Activated naive CD4-positive, alpha-beta T cell treated with anti-CD3 and anti-CD28 coated beads, Interleukin-2, amount 50 U/mL, for 72 hours (primary cell): ENCODE results near the gene EPS15. TPM values are rescaled to one million over a fixed set of nuclear protein-coding genes. Genes with fewer than 3 reads are reported as not detected.
"Not testable (repeated sequence)": the region's sequence is repeated elsewhere in the genome, so short reads cannot be mapped to it uniquely, and the experiment has no call there.

Experiments used
- ATAC-seq, 2 donors: fragments of 150-1000 bp; cut with Tn5 transposase; 2 replicates each; pipeline ENCODE4 v1.10.0; 2021; ENCODE audit warnings: mild to moderate bottlenecking in 2 of 2, moderate library complexity in 2 of 2
- DNase-seq, 2 donors: peaks; one replicate each; pipeline ENCODE4 v3.0.0; 2021 to 2022; ENCODE audit warnings: low spot score in 2 of 2
- H3K27ac Mint-ChIP-seq, 2 donors: one replicate each; pipeline ENCODE4 v1.8.0; 2022; ENCODE audit warnings: mild to moderate bottlenecking in 2 of 2, mixed read lengths in 2 of 2
- H3K36me3 Mint-ChIP-seq, 2 donors: one replicate each; pipeline ENCODE4 v1.8.0; 2022; ENCODE audit warnings: mixed read lengths in 2 of 2
- H3K9me3 Mint-ChIP-seq, 2 donors: one replicate each; pipeline ENCODE4 v1.8.0; 2022; ENCODE audit warnings: mixed read lengths in 2 of 2
- total RNA-seq, 2 donors: library from RNA; stranded (reverse); gene quantifications; one replicate each; pipeline ENCODE4 v1.2.3, GENCODE V29; 2022

The EPS15 gene
- total RNA-seq, 2 donors from 2014 or later = 56.4 to 59.9 TPM

DNA sequence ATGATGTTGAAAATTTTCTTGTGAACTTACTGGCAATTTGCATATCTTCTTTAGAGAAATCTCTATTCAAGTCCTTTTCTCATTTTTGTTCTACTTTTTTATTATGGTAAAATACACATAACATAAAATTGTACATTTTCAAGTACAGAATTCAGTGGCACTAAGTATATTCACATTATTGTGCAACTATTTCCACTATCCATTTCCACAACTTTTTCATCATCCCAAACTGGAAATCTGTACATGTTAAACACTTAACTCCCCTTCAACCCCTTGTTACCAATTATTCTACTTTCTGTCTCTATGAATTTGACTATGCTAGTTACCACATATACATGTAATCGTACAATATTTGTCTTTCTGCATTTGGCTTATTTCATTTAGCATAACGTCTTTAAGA, 19.4 kb downstream of the EPS15 start:
- DNase-seq (no peak), ATAC-seq (no peak)
- Mint-ChIP-seq H3K9me3 (peaks cover 0 to 9% of the 10 kb centered on the region in 2 donors), H3K36me3 (peaks cover 7 to 46% of the 10 kb centered on the region in 2 donors), H3K27ac (no peak overlapping the region)

DNA sequence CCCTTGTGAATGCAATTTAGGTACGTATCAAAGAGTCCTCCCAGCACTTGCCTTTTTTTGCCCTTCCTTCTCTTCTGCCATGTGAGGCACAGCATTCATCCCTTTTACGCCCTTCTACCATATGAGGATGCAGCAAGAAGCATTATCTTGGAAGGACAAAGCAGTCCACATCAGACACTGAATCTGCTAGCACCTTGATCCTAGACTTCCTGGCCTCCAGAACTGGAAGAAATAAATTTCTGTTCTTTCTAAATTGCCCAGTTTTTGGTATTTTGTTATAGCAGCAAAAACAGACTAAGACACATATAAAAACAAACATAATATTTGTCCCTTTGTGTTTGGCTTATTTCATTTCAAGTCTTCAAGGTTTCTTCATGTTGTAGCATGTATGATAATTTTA, 20.1 kb downstream of the EPS15 start:
- no peak for DNase-seq
- no peak overlapping the region for H3K27ac Mint-ChIP-seq
- ATAC-seq = no peak
- H3K9me3 Mint-ChIP-seq = peaks cover 0 to 14% of the 10 kb centered on the region in 2 donors
- peaks cover 7 to 48% of the 10 kb centered on the region in 2 donors for H3K36me3 Mint-ChIP-seq

DNA sequence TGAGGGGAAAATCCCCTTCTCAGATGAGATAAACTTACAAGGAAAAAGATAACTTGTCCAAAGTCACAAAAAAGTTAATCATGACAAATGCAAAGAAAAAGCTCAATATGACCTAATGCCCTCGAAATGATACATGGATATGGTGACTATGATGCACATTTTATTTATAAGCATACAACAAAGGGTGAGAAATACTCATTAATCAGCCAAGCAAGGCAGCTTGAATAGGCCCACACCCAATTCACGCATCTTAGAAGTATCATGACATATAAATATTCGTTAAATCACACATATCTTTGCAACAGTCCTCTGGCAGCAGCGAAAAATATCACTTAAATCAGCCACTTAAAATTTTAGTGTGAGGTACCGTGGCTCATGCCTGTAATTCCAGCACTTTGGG, 21.7 kb downstream of the EPS15 start:
- Mint-ChIP-seq H3K27ac (no peak overlapping the region), H3K9me3 (peaks cover 0 to 17% of the 10 kb centered on the region in 2 donors), H3K36me3 (peaks cover 7 to 39% of the 10 kb centered on the region in 2 donors)
- ATAC-seq (no peak), DNase-seq (no peak)

DNA sequence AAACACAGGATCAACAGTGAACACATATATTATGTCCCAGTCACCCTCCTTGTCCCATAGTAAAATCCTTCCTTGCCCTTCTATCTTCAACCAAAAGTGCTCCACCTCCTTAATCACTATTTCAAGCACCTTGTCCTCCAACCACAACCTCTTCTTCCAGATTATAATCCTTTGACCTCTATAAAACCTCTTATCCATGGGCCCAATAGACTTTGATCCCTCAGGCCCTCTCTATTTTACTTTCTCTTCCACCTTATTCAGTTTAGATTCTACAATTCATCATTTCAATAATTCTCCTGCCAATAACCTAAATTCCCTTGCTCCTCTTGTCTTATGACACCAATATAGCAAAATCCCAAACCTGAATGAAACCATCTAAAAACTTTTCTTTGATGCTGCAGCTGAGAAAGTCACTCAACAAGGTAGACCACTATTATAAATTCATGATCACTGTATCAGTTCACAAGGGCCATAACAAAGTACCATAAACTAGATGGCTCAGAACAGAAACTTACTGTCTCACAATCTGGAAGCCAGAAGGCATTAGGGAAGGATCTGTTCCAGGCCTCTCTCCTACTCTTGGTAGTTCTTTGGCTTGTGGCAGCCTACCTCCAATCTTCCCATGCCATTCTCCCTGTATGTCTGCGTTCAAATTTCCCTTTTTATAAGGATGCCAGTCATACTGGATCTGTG, 24.8 kb downstream of the EPS15 start:
- DNase-seq (no peak), ATAC-seq (no peak)
- H3K36me3 Mint-ChIP-seq = peaks cover 0 to 20% of the 10 kb centered on the region in 2 donors
- peaks cover 0 to 9% of the 10 kb centered on the region in 2 donors for H3K9me3 Mint-ChIP-seq
- H3K27ac Mint-ChIP-seq = peak overlapping the region in 1 of 2 donors; percentile 53

DNA sequence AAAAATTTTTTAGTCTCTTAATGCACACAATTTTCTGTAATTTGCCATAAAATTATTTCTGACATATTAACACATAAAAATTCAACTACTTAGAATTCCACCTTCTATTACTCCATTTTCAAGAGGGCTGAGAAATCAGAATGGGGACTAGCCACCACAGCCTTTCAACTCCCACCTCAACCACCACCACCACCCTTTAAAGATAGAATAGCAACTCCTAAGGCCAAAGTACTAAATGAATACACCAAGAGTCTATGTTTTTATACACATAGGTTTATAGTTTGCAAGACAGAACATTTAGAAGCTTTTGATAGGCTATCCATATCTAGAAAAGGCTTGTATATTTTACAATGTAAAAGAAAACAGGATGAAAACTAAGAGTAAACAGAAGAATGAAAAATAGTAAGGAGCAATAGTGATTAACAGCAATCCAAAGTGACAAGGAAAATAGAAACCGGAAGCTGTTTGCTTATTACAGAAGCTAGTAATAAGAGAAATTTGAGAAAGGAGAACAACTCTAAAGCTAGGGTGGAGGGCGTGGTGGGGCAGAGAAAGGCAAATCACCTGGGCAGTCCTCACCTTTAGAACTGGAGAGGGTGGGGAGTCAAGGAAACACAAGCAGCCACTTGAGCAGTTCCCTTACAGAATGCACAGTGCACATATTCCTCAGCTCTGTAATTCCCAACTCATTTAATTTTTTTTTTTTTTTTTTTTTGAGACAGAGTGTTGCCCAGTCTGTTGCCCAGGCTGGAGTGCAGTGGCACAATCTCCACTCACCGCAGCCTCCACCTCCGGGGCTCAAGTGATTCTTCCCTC, 27.7 kb downstream of the EPS15 start:
- H3K9me3 Mint-ChIP-seq = peaks cover 0 to 8% of the 10 kb centered on the region in 2 donors
- H3K27ac Mint-ChIP-seq = no peak overlapping the region
- peaks cover 0 to 5% of the 10 kb centered on the region in 2 donors for H3K36me3 Mint-ChIP-seq
- ATAC-seq (no peak), DNase-seq (no peak)

DNA sequence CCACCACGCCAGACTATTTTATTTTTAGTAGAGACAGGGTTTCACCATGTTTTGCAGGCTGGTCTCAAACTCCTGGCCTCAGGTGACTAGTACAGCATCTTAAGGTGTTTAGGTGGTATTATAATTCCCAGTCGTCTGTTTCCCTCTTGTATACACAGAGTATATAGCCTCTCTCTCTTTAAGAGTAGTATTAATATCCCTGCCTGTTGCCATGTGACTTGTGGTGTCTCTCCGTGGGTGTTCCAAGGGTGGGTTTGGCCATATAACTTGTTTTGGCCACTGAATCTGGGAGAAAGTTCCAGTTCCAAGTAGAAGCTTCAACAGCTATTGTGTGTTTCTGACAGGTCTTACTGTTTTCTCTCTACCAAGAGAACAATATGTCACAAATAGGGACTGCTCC, 29.6 kb downstream of the EPS15 start:
- Mint-ChIP-seq H3K9me3 (peaks cover 0 to 8% of the 10 kb centered on the region in 2 donors), H3K27ac (no peak overlapping the region), H3K36me3 (peaks cover 0 to 5% of the 10 kb centered on the region in 2 donors)
- DNase-seq (no peak), ATAC-seq (no peak)

DNA sequence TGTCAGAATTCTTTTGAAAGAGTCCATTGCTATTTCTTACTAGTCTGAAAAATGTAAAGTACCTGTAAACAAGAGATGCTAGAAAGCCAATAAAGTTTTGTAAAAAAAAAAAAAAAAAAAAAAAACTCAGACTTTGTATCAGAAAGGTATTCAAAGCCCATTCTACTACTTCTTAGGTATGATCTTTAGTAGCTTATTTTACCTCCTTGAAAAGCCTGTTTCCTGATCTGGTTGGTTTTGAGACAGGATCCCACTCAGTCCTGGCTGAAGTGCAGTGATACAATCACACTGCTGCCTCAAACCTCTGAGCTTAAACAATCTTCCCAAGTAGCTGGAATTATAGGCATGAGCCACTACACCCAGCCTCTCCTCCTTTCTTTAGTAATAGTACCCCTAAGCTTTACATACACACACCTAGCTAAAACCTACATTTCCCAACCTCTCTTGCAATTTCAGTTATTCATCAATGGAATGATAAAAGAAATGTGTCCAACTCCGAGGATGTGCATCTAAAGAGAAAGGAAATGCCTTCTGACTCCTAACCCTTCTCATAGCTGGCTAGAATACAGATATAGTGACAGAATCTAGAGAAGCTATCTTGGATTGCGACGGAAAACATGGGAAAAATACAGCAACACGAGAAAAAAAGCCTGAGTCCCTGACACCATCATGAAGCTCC, 30.6 kb downstream of the EPS15 start:
- no peak for DNase-seq
- Mint-ChIP-seq H3K9me3 (no peaks in the 10 kb centered on the region), H3K36me3 (no peaks in the 10 kb centered on the region), H3K27ac (no peak overlapping the region)
- no peak for ATAC-seq

DNA sequence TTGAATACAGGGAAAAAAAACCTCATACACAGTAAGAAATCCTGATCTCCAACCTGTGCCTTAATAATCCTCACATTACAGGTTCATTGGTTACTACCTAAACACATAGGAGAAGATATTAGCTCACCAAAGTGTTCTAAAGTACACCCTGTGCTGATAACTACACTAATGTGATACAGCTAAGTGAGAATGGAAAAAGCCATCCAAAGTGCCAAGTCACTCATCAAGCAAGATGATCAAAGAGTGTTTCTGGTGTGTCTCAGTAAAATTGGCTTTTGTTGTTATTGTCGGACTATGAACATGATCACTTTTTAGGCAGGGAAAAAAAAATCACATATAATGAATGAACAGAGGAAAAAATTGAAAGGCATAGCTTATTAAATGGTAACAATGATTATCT, 31.4 kb downstream of the EPS15 start:
- Mint-ChIP-seq H3K27ac (no peak overlapping the region), H3K36me3 (peaks cover 0 to 5% of the 10 kb centered on the region in 2 donors), H3K9me3 (no peaks in the 10 kb centered on the region)
- no peak for ATAC-seq
- DNase-seq = no peak

DNA sequence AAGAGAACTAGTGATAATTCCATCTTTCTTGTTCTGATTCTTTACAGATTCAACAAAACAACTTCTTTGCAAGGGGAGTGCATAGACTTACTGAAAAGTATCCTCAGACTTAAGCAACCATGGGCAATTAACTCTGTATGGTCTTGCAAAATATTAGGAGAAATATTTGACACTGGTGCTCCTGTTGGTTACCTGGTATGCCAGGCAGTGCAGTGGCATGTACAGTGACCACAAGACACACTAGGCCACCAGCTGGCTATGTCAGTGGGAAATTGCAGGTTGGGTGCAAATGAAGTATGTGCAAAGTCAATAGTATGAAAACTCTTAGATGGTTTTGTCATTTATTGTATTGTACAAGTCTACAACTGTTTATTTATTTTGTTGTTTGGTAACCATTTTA, 34.5 kb downstream of the EPS15 start:
- peaks cover 0 to 18% of the 10 kb centered on the region in 2 donors for H3K36me3 Mint-ChIP-seq
- no peak overlapping the region for H3K27ac Mint-ChIP-seq
- DNase-seq (no peak), ATAC-seq (no peak)
- peaks cover 0 to 2% of the 10 kb centered on the region in 2 donors for H3K9me3 Mint-ChIP-seq

DNA sequence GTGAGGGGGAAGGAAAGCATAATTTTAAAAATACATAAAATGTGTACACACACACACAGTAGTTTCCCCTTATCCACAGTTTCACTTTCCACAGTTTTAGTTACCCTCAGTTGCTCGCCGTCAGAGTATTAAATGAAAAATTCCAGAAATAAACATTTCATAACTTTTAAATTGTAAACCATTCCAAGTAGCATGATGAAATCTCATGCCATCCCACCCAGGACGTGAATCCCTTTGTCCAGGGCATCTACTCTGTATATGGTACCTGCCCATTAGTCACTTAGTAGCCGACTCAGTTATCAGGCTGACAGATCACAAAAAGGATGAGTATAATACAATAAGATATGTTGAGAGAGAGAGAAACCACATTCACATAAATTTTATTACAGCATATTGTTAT, 36.2 kb downstream of the EPS15 start:
- peaks cover 6 to 28% of the 10 kb centered on the region in 2 donors for H3K36me3 Mint-ChIP-seq
- H3K27ac Mint-ChIP-seq = peak overlapping the region in 1 of 2 donors; percentile 57
- H3K9me3 Mint-ChIP-seq = peaks cover 4 to 12% of the 10 kb centered on the region in 2 donors
- DNase-seq (no peak), ATAC-seq (no peak)

DNA sequence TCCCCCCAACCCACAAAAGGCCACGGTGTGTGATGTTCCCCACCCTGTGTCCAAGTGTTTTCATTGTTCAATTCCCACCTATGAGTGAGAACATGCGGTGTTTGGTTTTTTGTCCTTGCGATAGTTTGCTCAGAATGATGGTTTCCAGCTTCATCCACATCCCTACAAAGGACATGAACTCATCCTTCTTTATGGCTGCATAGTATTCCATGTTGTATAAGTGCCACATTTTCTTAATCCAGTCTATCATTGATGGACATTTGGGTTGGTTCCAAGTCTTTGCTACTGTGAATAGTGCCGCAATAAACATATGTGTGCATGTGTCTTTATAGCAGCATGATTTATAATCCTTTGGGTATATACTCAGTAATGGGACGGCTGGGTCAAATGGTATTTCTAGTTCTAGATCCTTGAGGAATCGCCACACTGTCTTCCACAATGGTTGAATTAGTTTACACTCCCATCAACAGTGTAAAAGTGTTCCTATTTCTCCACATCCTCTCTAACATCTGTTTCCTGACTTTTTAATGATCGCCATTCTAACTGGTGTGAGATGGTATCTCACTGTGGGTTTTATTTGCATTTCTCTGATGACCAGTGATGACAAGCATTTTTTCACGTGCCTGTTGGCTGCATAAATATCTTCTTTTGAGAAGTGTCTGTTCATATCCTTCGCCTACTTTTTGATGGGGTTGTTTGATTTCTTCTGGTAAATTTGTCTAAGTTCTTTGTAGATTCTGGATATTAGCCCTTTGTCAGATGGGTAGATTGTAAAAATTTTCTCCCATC, 44.0 kb downstream of the EPS15 start:
- DNase-seq, H3K27ac Mint-ChIP-seq, ATAC-seq: not testable (repeated sequence)
- Mint-ChIP-seq H3K9me3 (peaks cover 9 to 29% of the 10 kb centered on the region in 2 donors), H3K36me3 (peaks cover 11 to 39% of the 10 kb centered on the region in 2 donors)

DNA sequence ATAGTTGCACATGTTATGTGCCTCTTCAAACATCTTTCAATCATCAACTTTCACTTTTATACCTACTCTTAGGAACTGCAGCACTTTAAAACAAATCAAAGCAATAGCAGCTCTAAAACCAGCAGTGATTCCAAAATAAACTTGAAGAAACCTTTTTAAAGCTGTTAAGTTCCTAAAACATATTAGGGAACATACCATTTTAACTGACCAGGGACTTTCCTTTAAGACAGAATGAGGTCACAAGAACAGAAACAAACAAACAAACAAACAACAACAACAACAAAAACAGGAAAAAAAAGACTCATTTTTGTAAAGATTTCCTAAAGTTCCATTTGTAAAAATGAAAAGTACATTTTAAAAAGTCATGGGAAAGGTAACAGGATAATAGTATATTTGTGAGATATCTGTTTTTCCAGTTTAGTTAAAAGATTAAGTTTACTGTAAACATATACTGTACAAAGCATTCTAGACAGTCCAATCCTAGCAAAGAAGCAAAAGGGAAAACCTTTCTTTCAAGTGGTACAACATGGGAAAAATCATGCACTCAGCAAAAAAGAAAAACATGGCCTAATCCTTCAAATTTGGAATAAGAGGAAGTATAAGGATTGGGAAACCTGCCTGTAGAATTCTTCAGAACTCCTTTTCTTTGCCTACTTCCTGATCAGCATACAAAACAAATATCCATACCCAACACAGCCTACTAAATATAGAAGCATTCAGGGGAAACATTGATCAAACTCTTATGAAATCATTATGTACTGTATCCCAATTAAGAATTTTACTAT, 45.5 kb downstream of the EPS15 start:
- peaks cover 11 to 25% of the 10 kb centered on the region in 2 donors for H3K36me3 Mint-ChIP-seq
- ATAC-seq (no peak), DNase-seq (no peak)
- peaks cover 5 to 17% of the 10 kb centered on the region in 2 donors for H3K9me3 Mint-ChIP-seq
- no peak overlapping the region for H3K27ac Mint-ChIP-seq

DNA sequence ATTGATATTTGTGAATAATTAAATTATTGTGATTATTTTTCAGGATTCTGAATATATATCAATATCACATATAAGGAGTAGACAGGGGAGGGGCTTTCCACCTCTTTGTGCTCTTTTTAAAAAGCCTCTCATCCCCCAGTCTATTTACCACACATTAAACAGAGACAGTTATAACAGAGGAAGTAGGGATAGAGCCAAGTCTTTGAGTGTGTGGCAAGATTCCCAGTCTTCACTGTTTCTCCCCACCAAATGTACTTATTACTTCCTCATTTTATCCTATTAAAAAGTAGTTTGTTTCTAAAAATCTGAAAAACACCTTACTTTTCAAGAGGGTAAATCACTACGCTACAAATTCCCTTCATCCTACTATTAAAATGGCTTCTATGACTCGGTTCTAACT, 46.7 kb downstream of the EPS15 start:
- no peak for DNase-seq
- Mint-ChIP-seq H3K9me3 (peaks cover 5 to 13% of the 10 kb centered on the region in 2 donors), H3K36me3 (peaks cover 11 to 20% of the 10 kb centered on the region in 2 donors), H3K27ac (no peak overlapping the region)
- no peak for ATAC-seq

DNA sequence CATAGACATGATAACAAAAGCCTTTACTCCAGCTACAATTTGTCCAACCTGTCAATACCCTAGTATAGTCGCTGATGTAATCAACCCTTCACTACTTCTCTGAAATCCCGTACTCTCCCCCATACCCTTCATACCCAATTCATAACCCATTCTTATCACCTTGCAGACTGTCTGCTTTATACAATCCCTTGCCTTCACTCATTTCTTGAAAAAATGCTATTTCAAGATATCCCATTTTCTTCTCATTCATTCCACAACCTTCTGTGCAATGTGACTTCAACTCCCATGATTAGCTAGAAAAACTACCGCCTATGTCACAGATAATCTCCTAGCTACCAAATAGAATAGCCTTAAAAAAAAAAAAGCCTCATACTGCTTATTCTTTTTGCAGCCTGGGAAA, 49.5 kb downstream of the EPS15 start:
- H3K9me3 Mint-ChIP-seq = no peaks in the 10 kb centered on the region
- DNase-seq = no peak
- peaks cover 6 to 12% of the 10 kb centered on the region in 2 donors for H3K36me3 Mint-ChIP-seq
- no peak for ATAC-seq
- H3K27ac Mint-ChIP-seq = no peak overlapping the region

DNA sequence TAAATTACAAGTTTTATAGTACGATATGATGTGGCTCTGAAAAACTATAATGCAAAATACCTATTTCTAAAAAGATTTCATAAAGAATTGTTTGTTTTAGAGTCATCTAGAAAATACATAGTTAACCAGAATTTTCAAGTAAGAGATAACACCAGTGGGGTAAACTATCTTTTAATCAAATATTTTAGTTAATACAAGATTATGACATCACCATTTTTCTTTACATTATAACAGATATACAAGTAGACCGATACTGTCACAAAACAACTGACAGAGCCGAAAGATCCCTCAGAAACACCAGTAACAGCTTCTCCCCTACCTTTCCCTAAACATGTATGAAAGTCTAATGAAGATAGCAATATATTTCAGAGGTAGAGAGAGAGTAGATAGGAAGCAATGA, 54.2 kb downstream of the EPS15 start:
- Mint-ChIP-seq H3K9me3 (no peaks in the 10 kb centered on the region), H3K27ac (no peak overlapping the region), H3K36me3 (peaks cover 5 to 10% of the 10 kb centered on the region in 2 donors)
- DNase-seq = no peak
- ATAC-seq = no peak

DNA sequence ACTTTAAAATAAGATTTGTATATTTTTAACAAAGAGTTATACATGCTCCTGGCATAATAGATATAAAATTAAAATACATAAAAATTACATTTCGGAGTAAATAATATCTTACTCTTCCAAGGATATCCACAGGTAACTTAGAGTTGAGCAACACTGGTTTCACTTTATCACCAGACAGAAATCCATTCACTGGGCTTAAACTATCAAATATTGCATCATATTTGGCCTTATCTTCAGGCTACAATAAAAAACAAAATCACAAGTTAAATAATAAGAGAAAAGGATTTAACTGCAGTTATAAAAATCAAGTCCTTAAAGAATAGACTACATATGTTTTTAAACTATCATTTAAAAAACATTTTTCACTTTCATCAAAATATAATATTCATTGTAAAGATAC, 55.5 kb downstream of the EPS15 start:
- H3K27ac Mint-ChIP-seq = no peak overlapping the region
- DNase-seq = no peak
- H3K9me3 Mint-ChIP-seq = no peaks in the 10 kb centered on the region
- peaks cover 0 to 10% of the 10 kb centered on the region in 2 donors for H3K36me3 Mint-ChIP-seq
- ATAC-seq = no peak
